GM18526 (cell line): ENCODE measurements around the gene CCDC50.

Experiments used
- POLR2A ChIP-seq: IDR thresholded peaks from 3 replicates; pipeline ENCODE4 v1.6.1; 2011; ENCODE audit not compliant: insufficient read length; ENCODE audit errors: extremely low read depth

CCDC50 gene

DNA sequence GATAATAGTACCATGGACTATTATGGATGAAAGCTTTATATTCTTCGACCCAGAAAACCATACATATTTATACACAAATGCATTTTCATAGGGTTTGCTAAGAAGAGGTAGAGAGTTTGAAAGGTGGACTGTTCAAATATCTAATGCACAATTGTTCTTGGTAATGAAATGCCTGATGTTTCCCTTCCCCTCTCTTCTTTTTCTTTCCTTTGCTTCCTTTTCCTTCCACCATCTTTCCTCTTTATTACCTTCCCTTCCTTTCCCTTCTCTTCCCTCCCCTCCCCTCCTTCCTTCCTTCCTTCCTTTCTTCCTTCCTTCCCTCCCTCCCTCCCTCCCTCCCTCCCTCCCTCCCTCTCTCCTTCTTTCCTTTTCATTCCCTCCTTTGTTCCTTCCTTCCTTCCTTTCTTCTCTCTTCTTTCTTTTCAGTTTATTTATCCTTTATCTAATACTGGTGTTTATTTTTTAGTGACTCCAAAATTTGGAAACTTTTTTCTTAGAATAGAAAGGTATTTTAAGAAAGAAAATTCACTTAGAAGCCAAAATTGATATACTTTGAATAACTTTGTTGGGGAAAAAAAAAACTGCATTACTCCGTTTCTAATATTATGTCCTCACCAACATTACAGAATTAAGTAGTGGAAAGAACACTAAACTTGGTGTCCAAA lies 109.1 kb downstream of the CCDC50 start:
- no peak for TF ChIP-seq POLR2A

DNA sequence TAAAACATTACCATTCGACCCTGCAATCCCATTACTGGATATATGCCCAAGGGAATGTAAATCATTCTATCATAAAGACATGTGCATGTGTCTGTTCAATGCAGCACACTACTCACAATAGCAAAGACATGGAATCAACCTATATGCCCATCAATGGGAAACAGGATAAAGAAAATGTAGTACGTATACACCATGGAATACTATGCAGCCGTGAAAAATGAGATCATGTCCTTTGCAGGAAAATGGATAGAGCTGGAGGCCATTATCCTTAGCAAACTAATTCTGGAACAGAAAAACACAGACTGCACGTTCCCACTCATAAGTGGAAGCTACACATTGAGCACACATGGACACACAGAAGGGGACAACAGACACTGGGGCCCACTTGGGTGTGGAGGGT lies 111.3 kb downstream of the CCDC50 start:
- no peak for TF ChIP-seq POLR2A

DNA sequence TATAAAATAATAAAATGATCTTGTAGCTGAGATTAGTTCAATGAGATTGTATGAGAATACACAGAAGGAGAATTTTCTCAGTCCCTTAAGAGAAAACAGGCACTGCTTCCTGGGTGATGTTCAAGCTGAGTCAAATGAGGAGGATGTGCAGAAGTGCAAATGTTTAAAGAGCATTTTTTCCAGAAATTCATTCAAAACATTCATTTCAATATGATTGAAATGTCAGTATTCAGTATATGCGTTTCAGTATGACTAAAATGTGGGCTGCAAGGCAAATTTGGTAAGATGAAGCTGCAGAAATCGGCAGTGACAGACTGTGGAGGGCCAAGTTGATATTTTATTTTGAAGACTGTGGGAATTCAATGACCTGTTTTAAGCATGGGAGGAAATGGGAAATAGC lies 112.5 kb downstream of the CCDC50 start:
- no peak for TF ChIP-seq POLR2A

DNA sequence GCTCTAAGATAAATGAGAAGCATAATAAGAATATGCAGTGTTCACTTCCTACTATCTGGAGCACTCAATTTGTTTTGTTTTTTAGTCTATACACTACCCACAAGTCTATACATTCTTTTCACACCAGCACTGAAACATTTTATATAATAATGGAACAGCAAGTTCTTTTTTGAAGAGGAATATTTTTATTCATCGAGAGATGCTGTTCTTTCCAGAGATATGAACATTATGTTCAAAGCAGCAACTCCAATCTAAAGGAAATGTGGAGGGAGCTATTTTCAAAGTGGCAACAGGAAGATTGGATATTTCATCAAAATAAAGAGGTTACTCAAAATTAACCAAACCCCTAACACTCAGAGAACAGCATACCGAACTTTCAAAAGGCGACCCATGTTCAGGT lies 115.4 kb downstream of the CCDC50 start:
- TF ChIP-seq POLR2A = no peak
